ENCODE measurements around the gene VPS41. TPM values are rescaled to one million over a fixed set of nuclear protein-coding genes. Genes with fewer than 3 reads are reported as not detected.

The VPS41 gene
- total RNA-seq, 6 experiments from 2014 or later = 58.6 to 75.5 (median 64.4) TPM

GRCh38 chr7:38819463-38819862 is 89.5 kb downstream of the VPS41 start:
- no peak for DNase-seq
- Mint-ChIP-seq H3K9me3 (no peaks in the 10 kb centered on the region), H3K36me3 (ENCODE audit: low read depth) (peaks cover 5% of the 10 kb centered on the region; the same call in 1 of the 2 replicates), H3K27me3 (ENCODE audit: insufficient read depth) (peaks cover 1% of the 10 kb centered on the region; the same call in 1 of the 2 replicates), H3K27ac (no peak overlapping the region), H3K4me3 (no peak overlapping the region), H3K4me1 (ENCODE audit: low read depth) (peaks cover 6% of the 10 kb centered on the region; the same call in 1 of the 2 replicates)
- TF ChIP-seq CTCF (IDR thresholded peaks at IDR 0.05) = no peak

- Mint-ChIP-seq H3K36me3 (ENCODE audit: low read depth) (no peaks in the 10 kb centered on the region; the same call in 1 of the 2 replicates), H3K4me1 (ENCODE audit: low read depth) (peaks cover 2% of the 10 kb centered on the region; the same call in 1 of the 2 replicates), H3K27me3 (ENCODE audit: insufficient read depth) (peaks cover 1% of the 10 kb centered on the region; the same call in 1 of the 2 replicates), H3K9me3 (no peaks in the 10 kb centered on the region), H3K27ac (no peak overlapping the region), H3K4me3 (no peak overlapping the region)
- TF ChIP-seq CTCF (IDR thresholded peaks at IDR 0.05) = no peak
- DNase-seq = no peak
These were observed 91.5 kb downstream of the VPS41 start for GRCh38 chr7:38817526-38817925.

- no peak for TF ChIP-seq CTCF (IDR thresholded peaks at IDR 0.05)
- no peaks in the 10 kb centered on the region; the same call in 1 of the 2 replicates for H3K36me3 Mint-ChIP-seq (ENCODE audit: low read depth)
- H3K27me3 Mint-ChIP-seq (ENCODE audit: insufficient read depth) = peaks cover 1% of the 10 kb centered on the region; the same call in 1 of the 2 replicates
- no peaks in the 10 kb centered on the region for H3K4me1 Mint-ChIP-seq (ENCODE audit: low read depth)
- H3K27ac Mint-ChIP-seq = no peak overlapping the region
- no peaks in the 10 kb centered on the region for H3K9me3 Mint-ChIP-seq
- no peak for DNase-seq
- H3K4me3 Mint-ChIP-seq = no peak overlapping the region
These were observed 95.2 kb downstream of the VPS41 start for GRCh38 chr7:38813768-38814167.

- Mint-ChIP-seq H3K27me3 (ENCODE audit: insufficient read depth) (no peaks in the 10 kb centered on the region), H3K4me3 (no peak overlapping the region), H3K36me3 (ENCODE audit: low read depth) (no peaks in the 10 kb centered on the region), H3K4me1 (ENCODE audit: low read depth) (peaks cover 6% of the 10 kb centered on the region), H3K27ac (no peak overlapping the region), H3K9me3 (no peaks in the 10 kb centered on the region)
- no peak for TF ChIP-seq CTCF (IDR thresholded peaks at IDR 0.05)
- no peak for DNase-seq
These were observed 102.1 kb downstream of the VPS41 start for GRCh38 chr7:38806912-38807311.

GRCh38 chr7:38801786-38802185 is 107.2 kb downstream of the VPS41 start:
- Mint-ChIP-seq H3K4me3 (no peak overlapping the region), H3K36me3 (ENCODE audit: low read depth) (no peaks in the 10 kb centered on the region), H3K9me3 (no peaks in the 10 kb centered on the region), H3K4me1 (ENCODE audit: low read depth) (peaks cover 11% of the 10 kb centered on the region), H3K27me3 (ENCODE audit: insufficient read depth) (no peaks in the 10 kb centered on the region), H3K27ac (no peak overlapping the region)
- TF ChIP-seq CTCF (IDR thresholded peaks at IDR 0.05) = no peak
- DNase-seq = no peak
